ENCODE results near the gene SULT2B1.
A peak's percentile ranks its signal among the peaks of the same experiment; 100 is the strongest.

The SULT2B1 gene

GRCh38 chr19:48634424-48635262 lies 82.7 kb downstream of the SULT2B1 start:
- DNase-seq (ENCODE audit: low read depth in 2 of 2), result peak; percentile 90 to 91

- peak in 1 of 2 donors; percentile 68 for DNase-seq (ENCODE audit: low read depth in 2 of 2)
Measured at GRCh38 chr19:48635263-48635965, 83.4 kb downstream of the SULT2B1 start.

GRCh38 chr19:48635966-48636858 lies 84.2 kb downstream of the SULT2B1 start:
- no peak for DNase-seq (ENCODE audit: low read depth in 2 of 2)

- DNase-seq (ENCODE audit: low read depth in 2 of 2), result no peak
Measured at GRCh38 chr19:48636859-48637448, 85.0 kb downstream of the SULT2B1 start, which contains the start of gene DBP. Gene DBP, minus strand, starts transcription at chr19:48637379. Its CDS starts 385 bp downstream, at chr19:48636994.

GRCh38 chr19:48637449-48637947 lies 85.5 kb downstream of the SULT2B1 start:
- peak; percentile 98 to 99 for DNase-seq (ENCODE audit: low read depth in 2 of 2)

- peak; percentile 68 to 78 for DNase-seq (ENCODE audit: low read depth in 2 of 2)
Measured at GRCh38 chr19:48637948-48638830, 86.2 kb downstream of the SULT2B1 start.

- no peak for DNase-seq (ENCODE audit: low read depth in 2 of 2)
Measured at GRCh38 chr19:48638831-48639381, 86.9 kb downstream of the SULT2B1 start.

- DNase-seq (ENCODE audit: low read depth in 2 of 2), result no peak
Measured at GRCh38 chr19:48639483-48640375, 87.8 kb downstream of the SULT2B1 start.

- DNase-seq (ENCODE audit: low read depth in 2 of 2), result no peak
Measured at GRCh38 chr19:48641850-48642249, 89.9 kb downstream of the SULT2B1 start.

- DNase-seq (ENCODE audit: low read depth in 2 of 2), result no peak
Measured at GRCh38 chr19:48642862-48643261, 90.9 kb downstream of the SULT2B1 start.

GRCh38 chr19:48644355-48644754 lies 92.4 kb downstream of the SULT2B1 start:
- DNase-seq (ENCODE audit: low read depth in 2 of 2), result no peak

GRCh38 chr19:48644839-48645619 lies 93.1 kb downstream of the SULT2B1 start:
- DNase-seq (ENCODE audit: low read depth in 2 of 2), result peak; percentile 63

- no peak for DNase-seq (ENCODE audit: low read depth in 2 of 2)
Measured at GRCh38 chr19:48645620-48646000, 93.6 kb downstream of the SULT2B1 start.

GRCh38 chr19:48646001-48646721 lies 94.2 kb downstream of the SULT2B1 start, which contains the start of gene CA11:
Gene CA11, minus strand, starts transcription at chr19:48646187. Its CDS starts 555 bp downstream, at chr19:48645632.
- DNase-seq (ENCODE audit: low read depth in 2 of 2), result peak; percentile 83 to 90

- DNase-seq (ENCODE audit: low read depth in 2 of 2), result no peak
Measured at GRCh38 chr19:48646722-48647216, 94.8 kb downstream of the SULT2B1 start.

- DNase-seq (ENCODE audit: low read depth in 2 of 2), result no peak
Measured at GRCh38 chr19:48648134-48648533, 96.2 kb downstream of the SULT2B1 start.

Measured in stimulated activated CD4-positive, alpha-beta T cell treated with anti-CD3 and anti-CD28 coated beads, Interleukin-15, amount 100 ng/mL, for 48 hours (primary cell).